Subcutaneous abdominal adipose tissue (tissue), 5 donors: ENCODE measurements around the gene FMO3.

Experiments used
- H3K27ac ChIP-seq: one replicate; pipeline ENCODE4 v1.7.0; 2013; ENCODE audit warnings: low read depth, mild to moderate bottlenecking, inconsistent platforms, low read length, moderate library complexity
- H3K27me3 ChIP-seq, 5 donors: one replicate each; pipeline ENCODE4 v1.7.0; 2013; ENCODE audit warnings: low read length in 5 of 5, inconsistent platforms in 1 of 5; ENCODE audit not compliant: control insufficient read depth in 5 of 5, insufficient read depth in 4 of 5
- H3K36me3 ChIP-seq, 5 donors: one replicate each; pipeline ENCODE4 v1.7.0; 2013; ENCODE audit warnings: low read length in 5 of 5; ENCODE audit not compliant: control insufficient read depth in 5 of 5, insufficient read depth in 5 of 5
- H3K4me1 ChIP-seq, 5 donors: one replicate each; pipeline ENCODE4 v1.7.0; 2013; ENCODE audit warnings: low read length in 5 of 5, mild to moderate bottlenecking in 3 of 5, moderate library complexity in 1 of 5; ENCODE audit not compliant: control insufficient read depth in 5 of 5, insufficient read depth in 5 of 5
- H3K4me3 ChIP-seq, 5 donors: one replicate each; pipeline ENCODE4 v1.7.0; 2013; ENCODE audit warnings: low read length in 5 of 5, low read depth in 1 of 5
- H3K9ac ChIP-seq, 5 donors: one replicate each; pipeline ENCODE4 v1.7.0; 2013; ENCODE audit warnings: low read length in 5 of 5, mild to moderate bottlenecking in 4 of 5, moderate library complexity in 3 of 5
- H3K9me3 ChIP-seq, 5 donors: one replicate each; pipeline ENCODE4 v1.7.0; 2013; ENCODE audit warnings: low read length in 5 of 5; ENCODE audit not compliant: control insufficient read depth in 5 of 5
- donor health status: healthy.
- donor health status: healthy.
- donor health status: healthy.
- donor health status: healthy.
- donor health status: healthy.

The FMO3 gene

DNA sequence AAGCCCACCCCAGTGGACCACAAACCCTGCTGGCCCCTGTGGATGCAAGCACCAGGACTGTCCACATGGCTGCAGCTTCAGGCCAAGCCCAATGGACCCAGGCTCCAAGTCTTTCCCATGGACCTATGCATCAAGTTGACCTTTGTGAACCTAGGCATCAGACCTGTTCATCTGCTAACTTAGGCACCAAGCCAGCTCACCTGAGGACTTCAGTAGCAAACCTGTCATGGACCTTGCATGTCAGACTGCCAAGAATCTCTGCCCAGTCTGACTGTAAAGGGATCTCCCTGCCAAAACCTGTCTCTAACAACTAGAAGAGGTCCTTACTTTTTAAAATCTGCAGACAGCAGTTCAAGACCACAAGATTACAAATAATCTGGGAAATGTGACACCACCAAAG is 37.8 kb downstream of the FMO3 start:
- no peaks in the 10 kb centered on the region for H3K27me3 ChIP-seq
- no peaks in the 10 kb centered on the region for H3K36me3 ChIP-seq
- H3K9me3 ChIP-seq = peaks cover 0 to 10% (median 0%) of the 10 kb centered on the region in 5 donors
- H3K4me1 ChIP-seq = peaks cover 0 to 23% (median 18%) of the 10 kb centered on the region in 5 donors
- H3K9ac ChIP-seq = no peak overlapping the region
- H3K27ac ChIP-seq = no peak overlapping the region
- no peak overlapping the region for H3K4me3 ChIP-seq

GRCh38 chr1:171134204-171134923 is 43.7 kb downstream of the FMO3 start:
- H3K27me3 ChIP-seq = no peaks in the 10 kb centered on the region
- H3K9ac ChIP-seq = no peak overlapping the region
- peaks cover 0 to 4% (median 0%) of the 10 kb centered on the region in 5 donors for H3K9me3 ChIP-seq
- no peaks in the 10 kb centered on the region for H3K36me3 ChIP-seq
- H3K27ac ChIP-seq = no peak overlapping the region
- peaks cover 0 to 23% (median 22%) of the 10 kb centered on the region in 5 donors for H3K4me1 ChIP-seq
- no peak overlapping the region for H3K4me3 ChIP-seq

GRCh38 chr1:171137580-171137979 is 46.9 kb downstream of the FMO3 start:
- H3K4me1 ChIP-seq = peaks cover 11 to 55% (median 47%) of the 10 kb centered on the region in 5 donors
- H3K9ac ChIP-seq = no peak overlapping the region
- peak overlapping the region; percentile 96 for H3K27ac ChIP-seq
- no peaks in the 10 kb centered on the region for H3K27me3 ChIP-seq
- no peak overlapping the region for H3K4me3 ChIP-seq
- H3K9me3 ChIP-seq = no peaks in the 10 kb centered on the region
- H3K36me3 ChIP-seq = no peaks in the 10 kb centered on the region

DNA sequence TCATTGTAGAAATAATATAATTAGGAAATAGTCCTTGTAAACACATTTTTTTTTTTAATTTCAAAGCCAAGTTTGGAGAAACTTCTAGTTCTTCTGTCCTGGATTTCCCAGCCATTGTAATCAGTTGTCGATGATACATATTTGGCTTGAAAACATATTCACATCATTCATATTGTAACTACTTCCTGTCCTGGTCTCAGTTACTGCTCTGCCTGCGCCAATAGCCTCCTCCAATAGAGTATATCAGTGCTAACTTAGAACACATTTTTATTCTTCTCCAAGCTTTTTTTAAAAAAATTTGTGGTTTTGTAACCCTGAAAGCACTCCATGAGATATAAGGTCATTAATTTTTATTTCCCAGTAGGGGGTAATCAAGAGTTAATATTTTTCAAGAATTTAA is 48.3 kb downstream of the FMO3 start:
- H3K4me3 ChIP-seq = no peak overlapping the region
- H3K36me3 ChIP-seq = no peaks in the 10 kb centered on the region
- H3K9me3 ChIP-seq = no peaks in the 10 kb centered on the region
- H3K4me1 ChIP-seq = peaks cover 11 to 68% (median 59%) of the 10 kb centered on the region in 5 donors
- H3K27me3 ChIP-seq = no peaks in the 10 kb centered on the region
- peak overlapping the region; percentile 96 for H3K27ac ChIP-seq
- no peak overlapping the region for H3K9ac ChIP-seq

- Histone ChIP-seq H3K4me3 (peak overlapping the region in 1 of 5 donors; percentile 11), H3K9ac (peak overlapping the region in 2 of 5 donors; percentile 9 to 16), H3K27ac (peak overlapping the region; percentile 96), H3K27me3 (no peaks in the 10 kb centered on the region), H3K36me3 (no peaks in the 10 kb centered on the region), H3K9me3 (no peaks in the 10 kb centered on the region), H3K4me1 (peaks cover 11 to 68% (median 62%) of the 10 kb centered on the region in 5 donors)
These were observed 49.2 kb downstream of the FMO3 start for GRCh38 chr1:171139890-171140289.

DNA sequence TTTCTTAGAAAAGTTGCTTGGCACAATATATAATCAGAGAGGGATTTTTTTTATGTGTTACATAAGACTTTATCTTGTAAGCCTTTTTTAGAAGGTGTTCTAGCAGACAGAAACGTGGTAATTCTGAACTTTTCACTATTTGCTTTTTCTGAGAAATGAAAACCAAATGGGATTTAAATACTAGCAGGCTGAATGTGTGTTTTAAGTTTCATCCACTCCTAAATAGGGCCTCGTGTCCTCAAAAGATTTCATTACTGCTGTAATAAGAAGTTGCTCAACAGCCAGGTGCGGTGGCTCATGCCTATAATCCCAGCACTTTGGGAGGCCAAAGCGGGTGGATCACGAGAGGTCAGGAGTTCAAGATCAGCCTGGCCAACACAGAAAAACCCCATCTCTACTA is 49.7 kb downstream of the FMO3 start:
- H3K27ac ChIP-seq = peak overlapping the region; percentile 96
- peaks cover 11 to 68% (median 62%) of the 10 kb centered on the region in 5 donors for H3K4me1 ChIP-seq
- H3K9me3 ChIP-seq = no peaks in the 10 kb centered on the region

DNA sequence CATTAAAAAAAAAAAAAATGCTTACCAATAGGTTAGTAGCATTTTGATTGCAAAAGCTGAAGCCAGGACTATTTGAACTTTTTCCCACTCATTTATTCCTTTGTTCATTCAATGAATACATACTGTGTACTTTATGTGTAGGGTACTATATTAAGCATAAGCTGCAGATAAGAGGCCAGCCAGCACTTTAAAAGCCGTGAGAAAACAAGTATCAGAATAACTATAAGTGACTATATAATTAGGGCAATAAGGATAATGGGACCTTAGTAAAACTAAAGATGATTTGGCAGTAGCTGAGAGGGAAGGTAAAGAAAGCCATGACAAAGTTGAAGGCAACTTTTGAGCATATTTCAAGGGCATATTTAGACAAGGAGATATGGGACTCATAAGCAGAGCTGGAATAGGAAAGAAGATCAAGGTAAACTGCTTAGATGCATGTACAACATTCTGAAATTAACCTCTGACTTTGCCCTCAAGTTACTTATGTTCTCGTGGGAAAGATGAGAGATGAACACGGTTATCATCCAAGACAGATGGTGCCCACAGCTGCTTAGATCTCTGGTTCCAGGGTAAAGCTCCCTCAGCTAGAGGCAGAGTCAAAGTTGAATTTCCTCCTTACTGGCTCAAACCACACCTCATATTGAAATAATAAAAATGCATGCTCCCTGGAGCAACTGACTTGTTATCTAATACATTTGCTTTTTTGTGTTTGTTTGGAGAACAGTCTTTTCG is 50.4 kb downstream of the FMO3 start:
- Histone ChIP-seq H3K36me3 (no peaks in the 10 kb centered on the region), H3K9ac (peak overlapping the region in 3 of 5 donors; percentile 1 to 61 (median 46)), H3K4me1 (peaks cover 11 to 66% (median 62%) of the 10 kb centered on the region in 5 donors), H3K27ac (peak overlapping the region; percentile 96), H3K4me3 (peak overlapping the region in 1 of 5 donors; percentile 13), H3K27me3 (no peaks in the 10 kb centered on the region), H3K9me3 (no peaks in the 10 kb centered on the region)

More for the DNA sequence above, 49.7 kb downstream of the FMO3 start:
- no peaks in the 10 kb centered on the region for H3K27me3 ChIP-seq
- no peaks in the 10 kb centered on the region for H3K36me3 ChIP-seq
- peak overlapping the region in 1 of 5 donors; percentile 16 for H3K9ac ChIP-seq
- no peak overlapping the region for H3K4me3 ChIP-seq

DNA sequence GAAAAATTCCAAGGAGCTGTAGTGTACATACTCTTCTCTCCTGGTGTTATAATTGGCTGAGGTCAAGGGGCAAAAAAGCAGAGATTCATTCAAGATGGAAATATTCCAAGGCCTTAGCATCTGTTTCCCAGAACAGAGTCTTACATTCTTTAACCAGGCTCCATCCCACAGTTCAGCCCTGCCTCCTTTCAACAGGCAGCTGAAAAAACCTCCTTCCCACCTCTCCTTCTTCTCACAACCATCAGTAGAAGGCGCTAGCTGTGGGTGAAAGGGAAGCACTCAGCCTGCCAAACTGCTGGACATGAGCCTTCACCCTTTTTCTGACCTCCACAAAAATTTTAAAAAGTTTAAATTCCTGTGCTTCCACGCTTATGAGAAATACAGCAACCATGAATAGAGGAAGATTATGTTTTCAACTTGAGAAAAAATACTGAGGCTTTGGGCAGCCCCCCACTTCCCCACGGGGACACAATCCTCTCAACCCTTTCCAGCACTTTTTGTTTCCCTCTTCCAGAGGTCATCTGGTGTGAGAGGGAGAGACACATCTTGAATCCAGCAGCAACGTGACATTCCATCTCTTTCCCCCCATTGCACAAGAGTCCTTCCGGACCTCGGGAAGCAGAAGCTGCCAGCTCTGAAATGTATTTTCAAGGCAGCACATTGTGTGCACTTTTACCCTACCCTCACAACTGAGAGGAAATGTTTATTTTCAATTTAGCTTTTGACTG is 51.1 kb downstream of the FMO3 start:
- H3K4me1 ChIP-seq = peaks cover 11 to 65% (median 62%) of the 10 kb centered on the region in 5 donors
- no peaks in the 10 kb centered on the region for H3K36me3 ChIP-seq
- H3K4me3 ChIP-seq = peak overlapping the region in 2 of 5 donors; percentile 19 to 45
- peak overlapping the region; percentile 96 for H3K27ac ChIP-seq
- peak overlapping the region; percentile 5 to 90 (median 22) for H3K9ac ChIP-seq
- H3K9me3 ChIP-seq = no peaks in the 10 kb centered on the region
- no peaks in the 10 kb centered on the region for H3K27me3 ChIP-seq

- H3K4me1 ChIP-seq = peaks cover 11 to 61% (median 56%) of the 10 kb centered on the region in 5 donors
- H3K9ac ChIP-seq = peak overlapping the region; percentile 42 to 90 (median 71)
- H3K27me3 ChIP-seq = no peaks in the 10 kb centered on the region
- peak overlapping the region; percentile 96 for H3K27ac ChIP-seq
- H3K36me3 ChIP-seq = no peaks in the 10 kb centered on the region
- H3K9me3 ChIP-seq = no peaks in the 10 kb centered on the region
- H3K4me3 ChIP-seq = peak overlapping the region in 4 of 5 donors; percentile 26 to 45 (median 42)
These were observed 52.0 kb downstream of the FMO3 start for GRCh38 chr1:171142416-171143385.
